Measurements from ENCODE around the gene BLTP3B. TPM values are rescaled to one million over a fixed set of nuclear protein-coding genes. Genes with fewer than 3 reads are reported as not detected.

BLTP3B gene
- total RNA-seq, 4 donors from 2014 or later: 29.5 to 34.5 (median 33.9) TPM

DNA sequence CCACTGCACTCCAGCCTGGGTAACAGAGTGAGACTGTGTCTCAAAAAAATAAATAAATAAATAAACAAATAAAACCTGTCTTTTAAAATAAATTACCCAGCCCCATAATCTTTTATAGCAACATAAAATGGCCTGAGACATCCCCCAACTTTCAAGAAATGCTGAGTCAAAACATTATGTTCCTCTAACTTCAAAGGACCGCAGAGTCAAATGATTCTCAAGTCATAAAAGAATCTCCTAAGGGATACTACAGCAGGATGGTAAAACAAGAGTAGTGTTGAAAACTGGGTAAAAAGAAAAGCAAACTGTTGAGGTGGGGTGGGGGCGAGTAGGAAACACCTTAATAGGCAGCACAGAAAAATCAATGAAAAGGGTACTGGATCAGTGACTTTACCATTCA is 9.5 kb downstream of the BLTP3B start:
- TF ChIP-seq, protein P1, sequence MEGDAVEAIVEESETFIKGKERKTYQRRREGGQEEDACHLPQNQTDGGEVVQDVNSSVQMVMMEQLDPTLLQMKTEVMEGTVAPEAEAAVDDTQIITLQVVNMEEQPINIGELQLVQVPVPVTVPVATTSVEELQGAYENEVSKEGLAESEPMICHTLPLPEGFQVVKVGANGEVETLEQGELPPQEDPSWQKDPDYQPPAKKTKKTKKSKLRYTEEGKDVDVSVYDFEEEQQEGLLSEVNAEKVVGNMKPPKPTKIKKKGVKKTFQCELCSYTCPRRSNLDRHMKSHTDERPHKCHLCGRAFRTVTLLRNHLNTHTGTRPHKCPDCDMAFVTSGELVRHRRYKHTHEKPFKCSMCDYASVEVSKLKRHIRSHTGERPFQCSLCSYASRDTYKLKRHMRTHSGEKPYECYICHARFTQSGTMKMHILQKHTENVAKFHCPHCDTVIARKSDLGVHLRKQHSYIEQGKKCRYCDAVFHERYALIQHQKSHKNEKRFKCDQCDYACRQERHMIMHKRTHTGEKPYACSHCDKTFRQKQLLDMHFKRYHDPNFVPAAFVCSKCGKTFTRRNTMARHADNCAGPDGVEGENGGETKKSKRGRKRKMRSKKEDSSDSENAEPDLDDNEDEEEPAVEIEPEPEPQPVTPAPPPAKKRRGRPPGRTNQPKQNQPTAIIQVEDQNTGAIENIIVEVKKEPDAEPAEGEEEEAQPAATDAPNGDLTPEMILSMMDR (IDR thresholded peaks at IDR 0.05): no peak
- ATAC-seq (ENCODE audit: low FRiP score) (no peak), DNase-seq (ENCODE audit: low spot score) (no peak)

DNA sequence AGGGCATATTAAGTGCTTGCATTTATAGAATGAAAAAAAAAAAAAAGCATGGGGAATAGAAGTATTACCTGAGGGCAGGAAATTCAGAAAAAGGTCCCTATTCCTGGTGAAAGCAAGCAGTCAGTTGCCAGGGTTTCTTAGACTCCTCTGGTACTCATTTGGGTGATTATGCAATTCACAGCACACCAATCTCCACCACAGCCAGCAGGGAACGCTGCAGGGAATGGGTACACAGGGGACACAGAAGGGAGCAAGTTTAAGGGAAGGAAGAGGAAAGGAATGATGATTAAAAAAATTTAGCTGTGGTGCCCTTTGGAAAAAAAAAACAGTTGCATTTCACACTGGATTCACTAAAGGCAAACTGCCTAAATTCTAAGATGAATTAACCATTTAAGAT is 14.2 kb downstream of the BLTP3B start:
- ATAC-seq (ENCODE audit: low FRiP score): peak; percentile 67
- DNase-seq (ENCODE audit: low spot score): no peak
- TF ChIP-seq, protein P1 (IDR thresholded peaks at IDR 0.05): no peak

DNA sequence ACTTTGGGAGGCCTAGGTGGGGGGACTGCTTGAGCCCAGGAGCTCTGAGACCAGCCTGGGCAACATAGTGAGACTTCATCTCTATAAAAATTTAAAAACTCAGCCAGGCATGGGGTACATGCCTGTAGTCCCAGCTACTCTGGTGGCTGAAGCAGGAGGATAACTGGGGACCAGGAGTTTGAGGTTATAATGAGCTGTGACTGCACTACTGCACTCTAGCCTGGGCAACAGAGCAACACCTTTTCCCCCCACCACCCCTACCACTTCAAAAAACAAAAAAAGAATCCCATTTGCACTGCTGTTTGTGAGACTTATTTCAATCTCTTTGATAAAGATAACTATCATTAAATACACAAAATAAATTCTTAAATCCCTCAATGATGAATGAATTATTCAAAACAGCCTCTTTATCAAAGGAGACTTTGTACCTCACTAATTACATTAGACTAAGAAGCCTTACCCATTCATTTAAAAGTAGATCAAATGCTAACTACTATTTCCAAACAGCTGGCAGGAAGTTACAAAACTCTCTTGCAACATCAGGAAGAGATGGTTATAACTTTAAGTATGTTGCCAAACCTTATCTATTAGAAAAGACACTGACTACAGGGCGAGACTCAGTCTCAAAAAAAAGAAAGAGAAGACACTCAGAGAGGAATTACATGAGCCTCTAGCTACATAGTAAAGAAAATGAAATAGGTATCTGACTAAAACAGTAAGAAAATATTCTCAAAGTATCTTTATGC is 14.7 kb downstream of the BLTP3B start:
- ATAC-seq (ENCODE audit: low FRiP score) (peak; percentile 88), DNase-seq (ENCODE audit: low spot score) (no peak)
- TF ChIP-seq, protein P1 (IDR thresholded peaks at IDR 0.05): no peak

DNA sequence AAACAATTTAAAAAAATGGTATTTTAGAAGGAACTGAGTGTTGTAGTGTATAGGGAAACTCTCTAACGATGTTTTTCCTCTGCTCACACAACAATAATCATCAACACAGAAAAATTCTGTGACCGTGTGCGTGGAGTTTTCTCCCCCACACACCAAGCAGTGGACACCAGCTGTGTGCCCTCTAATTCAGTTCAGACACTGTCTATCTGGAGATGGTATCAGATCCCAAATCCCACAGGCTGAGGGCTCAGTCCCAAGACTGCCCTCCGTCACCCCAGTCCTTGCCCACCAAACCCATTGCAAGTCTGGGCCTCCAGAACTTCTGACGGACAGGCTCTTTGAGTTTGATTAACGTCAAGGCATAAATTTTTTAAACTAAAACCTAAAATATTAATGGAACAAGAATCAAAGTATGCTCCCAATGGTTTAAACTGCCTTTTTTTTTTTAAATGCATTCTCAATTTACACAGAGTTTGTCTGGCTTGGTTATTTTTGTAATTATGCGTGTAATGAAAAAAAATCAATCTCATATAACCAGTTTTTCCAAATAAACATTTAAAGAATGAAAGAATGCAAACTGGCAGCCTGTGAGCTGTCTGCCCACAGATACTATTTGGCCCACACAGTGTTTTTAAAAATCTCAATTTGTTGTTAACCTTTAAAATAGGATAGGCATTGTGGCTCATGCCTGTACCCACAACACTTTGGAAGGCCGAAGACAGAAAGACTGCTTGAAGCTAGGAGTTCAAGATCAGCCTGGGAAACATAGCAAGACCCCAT is 19.2 kb downstream of the BLTP3B start:
- DNase-seq (ENCODE audit: low spot score) (no peak), ATAC-seq (ENCODE audit: low FRiP score) (no peak)
- TF ChIP-seq, protein P1 (IDR thresholded peaks at IDR 0.05): no peak

DNA sequence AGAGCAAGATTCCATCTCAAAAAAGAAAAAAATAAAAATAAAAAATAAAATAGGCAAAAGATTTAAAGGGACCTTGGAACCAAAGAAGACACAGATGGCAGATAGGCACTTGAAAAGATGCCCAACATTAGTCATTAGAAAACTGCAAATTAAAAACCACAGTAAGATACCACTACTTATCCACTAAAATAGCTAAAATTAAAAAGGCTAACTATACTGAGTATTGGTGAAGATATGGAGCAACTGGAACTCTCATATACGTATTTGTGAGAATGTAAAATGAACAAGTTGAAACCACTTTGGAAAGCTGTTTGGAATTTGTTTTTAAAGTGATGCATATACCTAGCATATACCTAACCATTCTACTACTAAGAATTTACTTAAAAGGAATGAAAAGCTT is 22.3 kb downstream of the BLTP3B start:
- ATAC-seq (ENCODE audit: low FRiP score) (no peak), DNase-seq (ENCODE audit: low spot score) (no peak)
- TF ChIP-seq, protein P1 (IDR thresholded peaks at IDR 0.05): no peak

DNA sequence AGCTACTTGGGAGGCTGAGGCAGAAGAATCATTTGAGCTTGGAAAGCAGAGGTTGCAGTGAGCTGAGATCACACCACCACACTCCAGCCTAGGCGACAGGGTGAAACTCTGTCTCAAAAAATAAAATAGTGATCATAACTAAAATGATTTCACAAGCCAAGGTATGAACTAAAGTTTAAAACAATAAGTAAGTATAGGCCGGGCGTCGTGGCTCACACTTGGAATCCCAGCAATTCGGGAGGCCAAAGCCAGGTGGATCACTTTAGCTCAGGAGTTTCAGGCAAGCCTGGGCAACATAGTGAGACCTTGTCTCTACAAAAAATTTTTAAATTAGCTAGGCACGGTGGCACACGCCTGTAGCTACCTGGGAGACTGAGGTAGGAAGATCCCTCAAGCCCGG is 27.4 kb downstream of the BLTP3B start:
- TF ChIP-seq, protein P1 (IDR thresholded peaks at IDR 0.05): no peak

More for the DNA sequence above, 27.4 kb downstream of the BLTP3B start:
- no peak for ATAC-seq (ENCODE audit: low FRiP score)
- DNase-seq (ENCODE audit: low spot score): no peak

Measured in omental fat pad (tissue), 4 donors.